GM23338 (cell line): Measurements from ENCODE around the gene CLK3. TPM values are rescaled to one million over a fixed set of nuclear protein-coding genes. Genes with fewer than 3 reads are reported as not detected.

Experiments
- ATAC-seq: fragments of 200-7000 bp; cut with Tn5 transposase; 3 replicates; pipeline ENCODE4 v1.9.1; 2020
- DNase-seq: peaks from one replicate; pipeline ENCODE4 v3.0.0-alpha.2; 2015; ENCODE audit warnings: low spot score
- H2AFZ ChIP-seq: fragments of 200-600 bp; sonication (generic); 2 replicates; pipeline ENCODE4 v1.8.0; 2016; ENCODE audit warnings: antibody characterized with exemption, mild to moderate bottlenecking, moderate library complexity
- H3F3A ChIP-seq: fragments of 200-600 bp; sonication (generic); replicated peaks from 2 replicates; pipeline ENCODE4 v1.8.0; 2017; ENCODE audit warnings: antibody characterized with exemption, mixed run types, low read depth
- H3K27ac ChIP-seq: fragments of 200-600 bp; sonication (generic); 2 replicates; pipeline ENCODE4 v1.6.1; 2016; ENCODE audit warnings: low read depth
- H3K27me3 ChIP-seq: fragments of 200-600 bp; sonication (generic); 2 replicates; pipeline ENCODE4 v1.8.0; 2016; ENCODE audit warnings: mild to moderate bottlenecking, mixed run types, moderate library complexity; ENCODE audit not compliant: insufficient read depth
- H3K36me3 ChIP-seq: fragments of 200-600 bp; sonication (generic); 2 replicates; pipeline ENCODE4 v1.8.0; 2016; ENCODE audit warnings: mild to moderate bottlenecking; ENCODE audit not compliant: insufficient read depth
- H3K4me1 ChIP-seq: fragments of 200-600 bp; sonication (generic); 2 replicates; pipeline ENCODE4 v1.8.0; 2016; ENCODE audit warnings: mild to moderate bottlenecking, moderate library complexity; ENCODE audit not compliant: insufficient read depth
- H3K4me2 ChIP-seq: fragments of 200-600 bp; sonication (generic); 2 replicates; pipeline ENCODE4 v1.7.1; 2017; ENCODE audit warnings: mixed run types
- H3K4me3 ChIP-seq: fragments of 200-600 bp; sonication (generic); 2 replicates; pipeline ENCODE4 v1.6.1; 2016; ENCODE audit warnings: mixed run types
- H3K79me2 ChIP-seq: fragments of 200-600 bp; sonication (generic); replicated peaks from 2 replicates; pipeline ENCODE4 v1.8.0; 2017; ENCODE audit warnings: mild to moderate bottlenecking; ENCODE audit not compliant: insufficient read depth
- H3K9me2 ChIP-seq: fragments of 200-600 bp; sonication (generic); 2 replicates; pipeline ENCODE4 v1.8.0; 2017; ENCODE audit not compliant: insufficient read depth
- H4K20me1 ChIP-seq: fragments of 200-600 bp; sonication (generic); replicated peaks from 2 replicates; pipeline ENCODE4 v1.8.0; 2017; ENCODE audit warnings: mild to moderate bottlenecking; ENCODE audit not compliant: insufficient read depth
- H3K27ac Mint-ChIP-seq: 2 replicates; pipeline ENCODE4 v1.8.0; 2020; ENCODE audit warnings: inconsistent platforms, mild to moderate bottlenecking, moderate library complexity, mixed read lengths
- H3K27me3 Mint-ChIP-seq: 3 replicates; pipeline ENCODE4 v1.8.0; 2022; ENCODE audit warnings: low read depth, mild to moderate bottlenecking, moderate library complexity, mixed read lengths, inconsistent platforms; ENCODE audit not compliant: insufficient read depth, poor library complexity
- H3K36me3 Mint-ChIP-seq: 3 replicates; pipeline ENCODE4 v1.8.0; 2021; ENCODE audit warnings: low read depth, mild to moderate bottlenecking, inconsistent platforms, moderate library complexity, mixed read lengths
- H3K4me1 Mint-ChIP-seq: 3 replicates; pipeline ENCODE4 v1.8.0; 2020; ENCODE audit warnings: mild to moderate bottlenecking, inconsistent platforms, mixed read lengths
- H3K4me3 Mint-ChIP-seq: 3 replicates; pipeline ENCODE4 v1.8.0; 2021; ENCODE audit warnings: moderate library complexity, mild to moderate bottlenecking, inconsistent platforms, mixed read lengths
- H3K9me3 Mint-ChIP-seq: 3 replicates; pipeline ENCODE4 v1.8.0; 2020; ENCODE audit warnings: moderate library complexity, mild to moderate bottlenecking, inconsistent platforms, mixed read lengths
- EZH2 ChIP-seq: fragments of 200-600 bp; sonication (generic); IDR thresholded peaks from one replicate; pipeline ENCODE4 v1.8.0; 2017; ENCODE audit warnings: antibody characterized with exemption, mild to moderate bottlenecking, low read depth; ENCODE audit not compliant: unreplicated experiment
- EZH2phosphoT487 ChIP-seq: fragments of 200-600 bp; sonication (generic); IDR thresholded peaks from one replicate; pipeline ENCODE4 v1.8.1; 2018; ENCODE audit warnings: antibody characterized with exemption; ENCODE audit not compliant: unreplicated experiment
- NANOG ChIP-seq: IDR thresholded peaks from 2 replicates; pipeline ENCODE4 v1.6.1; 2016; ENCODE audit warnings: antibody characterized with exemption, borderline replicate concordance
- POLR2AphosphoS5 ChIP-seq: IDR thresholded peaks from 2 replicates; pipeline ENCODE4 v1.6.1; 2016; ENCODE audit warnings: antibody characterized with exemption, low read depth
- REST ChIP-seq: IDR thresholded peaks from one replicate; pipeline ENCODE4 v1.6.1; 2018; ENCODE audit warnings: antibody characterized with exemption; ENCODE audit not compliant: unreplicated experiment
- ZNF114 ChIP-seq: fragments of 250-450 bp; sonication (Bioruptor Pico); IDR thresholded peaks from 2 replicates; pipeline ENCODE4 v1.5.0; 2020; ENCODE audit warnings: mild to moderate bottlenecking, moderate library complexity
- ZNF331 ChIP-seq: fragments of 250-450 bp; sonication (Bioruptor Pico); IDR thresholded peaks from 2 replicates; pipeline ENCODE4 v1.5.0; 2020; ENCODE audit warnings: low read depth, mild to moderate bottlenecking, moderate library complexity
- polyA plus RNA-seq: library from polyadenylated mRNA; unstranded; fragments of >200 nt; fragmentation: Nextera tagmentation; extraction: Ambion mirVana; gene quantifications from 2 replicates; pipeline ENCODE4 v1.2.1, GENCODE V29; 2016
- total RNA-seq: library from RNA; depleted of rRNA; stranded (reverse); fragments of >200 nt; shearing (Covaris generic); gene quantifications from 2 replicates; pipeline ENCODE4 v1.2.3, GENCODE V29; 2014
- TF ChIP-seq, protein P1 (sequence below): fragments of 250-450 bp; sonication (Bioruptor Pico); IDR thresholded peaks from 2 replicates; pipeline ENCODE4 v1.5.0; 2020; ENCODE audit warnings: mild to moderate bottlenecking, moderate library complexity
- TF ChIP-seq, protein P2 (sequence below): IDR thresholded peaks from 2 replicates; pipeline ENCODE4 v1.6.1; 2016; ENCODE audit warnings: antibody characterized with exemption

The CLK3 gene
- total and polyA plus RNA-seq, 2 experiments from 2014 or later, result 40.7 to 67.7 TPM

DNA sequence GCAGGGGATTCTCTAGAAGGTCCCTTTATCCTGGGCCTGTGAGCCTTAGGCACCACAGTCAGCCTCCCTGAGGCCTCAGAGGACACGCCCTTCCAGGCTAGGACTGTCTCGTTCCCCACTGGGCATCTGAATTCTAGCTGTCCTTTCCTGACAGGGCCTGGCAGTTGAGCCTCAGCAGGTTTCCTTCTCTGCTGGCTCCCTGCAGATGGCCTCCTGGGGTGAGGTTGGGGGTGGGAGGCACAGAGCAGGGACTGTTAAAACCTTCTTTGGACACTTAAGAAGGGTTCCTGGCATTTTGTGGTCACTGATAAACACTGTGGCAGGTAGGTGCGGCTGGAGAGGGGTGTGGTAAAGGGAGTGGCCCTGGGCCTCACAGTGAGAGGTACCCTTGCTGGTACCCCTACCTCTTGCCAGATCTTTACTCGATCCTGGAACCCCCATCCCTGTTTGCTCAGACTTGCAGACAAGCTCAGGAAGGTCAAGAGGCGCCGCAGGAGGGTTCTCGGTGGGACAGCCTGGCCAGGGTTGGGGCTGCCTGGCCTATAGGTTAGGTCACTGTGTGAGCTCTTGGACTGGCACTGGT, 8.5 kb downstream of the CLK3 start (continued):
- TF ChIP-seq, protein P1, sequence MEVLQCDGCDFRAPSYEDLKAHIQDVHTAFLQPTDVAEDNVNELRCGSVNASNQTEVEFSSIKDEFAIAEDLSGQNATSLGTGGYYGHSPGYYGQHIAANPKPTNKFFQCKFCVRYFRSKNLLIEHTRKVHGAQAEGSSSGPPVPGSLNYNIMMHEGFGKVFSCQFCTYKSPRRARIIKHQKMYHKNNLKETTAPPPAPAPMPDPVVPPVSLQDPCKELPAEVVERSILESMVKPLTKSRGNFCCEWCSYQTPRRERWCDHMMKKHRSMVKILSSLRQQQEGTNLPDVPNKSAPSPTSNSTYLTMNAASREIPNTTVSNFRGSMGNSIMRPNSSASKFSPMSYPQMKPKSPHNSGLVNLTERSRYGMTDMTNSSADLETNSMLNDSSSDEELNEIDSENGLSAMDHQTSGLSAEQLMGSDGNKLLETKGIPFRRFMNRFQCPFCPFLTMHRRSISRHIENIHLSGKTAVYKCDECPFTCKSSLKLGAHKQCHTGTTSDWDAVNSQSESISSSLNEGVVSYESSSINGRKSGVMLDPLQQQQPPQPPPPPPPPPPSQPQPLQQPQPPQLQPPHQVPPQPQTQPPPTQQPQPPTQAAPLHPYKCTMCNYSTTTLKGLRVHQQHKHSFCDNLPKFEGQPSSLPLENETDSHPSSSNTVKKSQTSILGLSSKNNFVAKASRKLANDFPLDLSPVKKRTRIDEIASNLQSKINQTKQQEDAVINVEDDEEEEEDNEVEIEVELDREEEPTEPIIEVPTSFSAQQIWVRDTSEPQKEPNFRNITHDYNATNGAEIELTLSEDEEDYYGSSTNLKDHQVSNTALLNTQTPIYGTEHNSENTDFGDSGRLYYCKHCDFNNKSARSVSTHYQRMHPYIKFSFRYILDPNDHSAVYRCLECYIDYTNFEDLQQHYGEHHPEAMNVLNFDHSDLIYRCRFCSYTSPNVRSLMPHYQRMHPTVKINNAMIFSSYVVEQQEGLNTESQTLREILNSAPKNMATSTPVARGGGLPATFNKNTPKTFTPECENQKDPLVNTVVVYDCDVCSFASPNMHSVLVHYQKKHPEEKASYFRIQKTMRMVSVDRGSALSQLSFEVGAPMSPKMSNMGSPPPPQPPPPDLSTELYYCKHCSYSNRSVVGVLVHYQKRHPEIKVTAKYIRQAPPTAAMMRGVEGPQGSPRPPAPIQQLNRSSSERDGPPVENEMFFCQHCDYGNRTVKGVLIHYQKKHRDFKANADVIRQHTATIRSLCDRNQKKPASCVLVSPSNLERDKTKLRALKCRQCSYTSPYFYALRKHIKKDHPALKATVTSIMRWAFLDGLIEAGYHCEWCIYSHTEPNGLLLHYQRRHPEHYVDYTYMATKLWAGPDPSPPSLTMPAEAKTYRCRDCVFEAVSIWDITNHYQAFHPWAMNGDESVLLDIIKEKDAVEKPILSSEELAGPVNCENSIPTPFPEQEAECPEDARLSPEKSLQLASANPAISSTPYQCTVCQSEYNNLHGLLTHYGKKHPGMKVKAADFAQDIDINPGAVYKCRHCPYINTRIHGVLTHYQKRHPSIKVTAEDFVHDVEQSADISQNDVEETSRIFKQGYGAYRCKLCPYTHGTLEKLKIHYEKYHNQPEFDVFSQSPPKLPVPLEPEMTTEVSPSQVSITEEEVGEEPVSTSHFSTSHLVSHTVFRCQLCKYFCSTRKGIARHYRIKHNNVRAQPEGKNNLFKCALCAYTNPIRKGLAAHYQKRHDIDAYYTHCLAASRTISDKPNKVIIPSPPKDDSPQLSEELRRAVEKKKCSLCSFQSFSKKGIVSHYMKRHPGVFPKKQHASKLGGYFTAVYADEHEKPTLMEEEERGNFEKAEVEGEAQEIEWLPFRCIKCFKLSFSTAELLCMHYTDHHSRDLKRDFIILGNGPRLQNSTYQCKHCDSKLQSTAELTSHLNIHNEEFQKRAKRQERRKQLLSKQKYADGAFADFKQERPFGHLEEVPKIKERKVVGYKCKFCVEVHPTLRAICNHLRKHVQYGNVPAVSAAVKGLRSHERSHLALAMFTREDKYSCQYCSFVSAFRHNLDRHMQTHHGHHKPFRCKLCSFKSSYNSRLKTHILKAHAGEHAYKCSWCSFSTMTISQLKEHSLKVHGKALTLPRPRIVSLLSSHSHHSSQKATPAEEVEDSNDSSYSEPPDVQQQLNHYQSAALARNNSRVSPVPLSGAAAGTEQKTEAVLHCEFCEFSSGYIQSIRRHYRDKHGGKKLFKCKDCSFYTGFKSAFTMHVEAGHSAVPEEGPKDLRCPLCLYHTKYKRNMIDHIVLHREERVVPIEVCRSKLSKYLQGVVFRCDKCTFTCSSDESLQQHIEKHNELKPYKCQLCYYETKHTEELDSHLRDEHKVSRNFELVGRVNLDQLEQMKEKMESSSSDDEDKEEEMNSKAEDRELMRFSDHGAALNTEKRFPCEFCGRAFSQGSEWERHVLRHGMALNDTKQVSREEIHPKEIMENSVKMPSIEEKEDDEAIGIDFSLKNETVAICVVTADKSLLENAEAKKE (CRISPR knock-in tag), result no peak
- TF ChIP-seq, protein P2, sequence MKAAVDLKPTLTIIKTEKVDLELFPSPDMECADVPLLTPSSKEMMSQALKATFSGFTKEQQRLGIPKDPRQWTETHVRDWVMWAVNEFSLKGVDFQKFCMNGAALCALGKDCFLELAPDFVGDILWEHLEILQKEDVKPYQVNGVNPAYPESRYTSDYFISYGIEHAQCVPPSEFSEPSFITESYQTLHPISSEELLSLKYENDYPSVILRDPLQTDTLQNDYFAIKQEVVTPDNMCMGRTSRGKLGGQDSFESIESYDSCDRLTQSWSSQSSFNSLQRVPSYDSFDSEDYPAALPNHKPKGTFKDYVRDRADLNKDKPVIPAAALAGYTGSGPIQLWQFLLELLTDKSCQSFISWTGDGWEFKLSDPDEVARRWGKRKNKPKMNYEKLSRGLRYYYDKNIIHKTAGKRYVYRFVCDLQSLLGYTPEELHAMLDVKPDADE, result no peak
- TF ChIP-seq EZH2phosphoT487, result no peak
- TF ChIP-seq NANOG, result no peak
- TF ChIP-seq ZNF114 (CRISPR knock-in tag), result no peak
- TF ChIP-seq ZNF331, result no peak

DNA sequence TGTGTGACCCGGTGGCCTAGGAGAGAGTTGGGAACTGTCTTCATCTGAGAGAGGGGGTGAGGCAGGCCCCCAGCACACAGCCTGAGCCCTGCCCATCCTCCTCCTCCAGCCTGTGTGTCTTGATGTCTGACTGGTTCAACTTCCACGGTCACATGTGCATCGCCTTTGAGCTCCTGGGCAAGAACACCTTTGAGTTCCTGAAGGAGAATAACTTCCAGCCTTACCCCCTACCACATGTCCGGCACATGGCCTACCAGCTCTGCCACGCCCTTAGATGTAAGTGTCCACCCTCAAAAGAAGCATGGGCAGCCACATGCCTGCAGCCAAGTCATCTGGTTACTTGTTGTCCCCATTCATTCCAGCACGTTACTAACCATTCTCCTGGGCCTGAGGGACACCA, 10.1 kb downstream of the CLK3 start:
- H3K79me2 ChIP-seq, result peaks cover 7% of the 10 kb centered on the region; the same call in 1 of the 2 replicates
- DNase-seq (no peak), ATAC-seq (no peak)
- Mint-ChIP-seq H3K36me3 (peaks cover 86% of the 10 kb centered on the region), H3K27ac (no peak overlapping the region), H3K4me1 (peaks cover 13% of the 10 kb centered on the region), H3K9me3 (no peaks in the 10 kb centered on the region; the same call in 2 of the 3 replicates), H3K4me3 (no peak overlapping the region), H3K27me3 (peaks cover 19% of the 10 kb centered on the region)
- H3K4me3 ChIP-seq, result no peak overlapping the region
- no peak overlapping the region for H3K4me2 ChIP-seq
- no peaks in the 10 kb centered on the region for H3K4me1 ChIP-seq
- H3K9me2 ChIP-seq, result no peaks in the 10 kb centered on the region
- H3F3A ChIP-seq, result peaks cover 11% of the 10 kb centered on the region; the same call in 1 of the 2 replicates
- H4K20me1 ChIP-seq, result peaks cover 14% of the 10 kb centered on the region
- peaks cover 16% of the 10 kb centered on the region; the same call in 1 of the 2 replicates for H3K36me3 ChIP-seq
- H2AFZ ChIP-seq, result no peak overlapping the region
- H3K27ac ChIP-seq, result no peak overlapping the region
- H3K27me3 ChIP-seq, result no peaks in the 10 kb centered on the region
- TF ChIP-seq REST (no peak), POLR2AphosphoS5 (no peak), NANOG (no peak), EZH2 (no peak), ZNF331 (no peak)
